T follicular helper cell (primary cell): ENCODE data around the gene LSM3.

Experiments
- DNase-seq: peaks from one replicate; pipeline ENCODE4 v3.0.0-alpha.2; 2020; ENCODE audit warnings: low read depth

The LSM3 gene

GRCh38 chr3:14241716-14242115 lies 63.1 kb downstream of the LSM3 start:
- no peak for DNase-seq

DNA sequence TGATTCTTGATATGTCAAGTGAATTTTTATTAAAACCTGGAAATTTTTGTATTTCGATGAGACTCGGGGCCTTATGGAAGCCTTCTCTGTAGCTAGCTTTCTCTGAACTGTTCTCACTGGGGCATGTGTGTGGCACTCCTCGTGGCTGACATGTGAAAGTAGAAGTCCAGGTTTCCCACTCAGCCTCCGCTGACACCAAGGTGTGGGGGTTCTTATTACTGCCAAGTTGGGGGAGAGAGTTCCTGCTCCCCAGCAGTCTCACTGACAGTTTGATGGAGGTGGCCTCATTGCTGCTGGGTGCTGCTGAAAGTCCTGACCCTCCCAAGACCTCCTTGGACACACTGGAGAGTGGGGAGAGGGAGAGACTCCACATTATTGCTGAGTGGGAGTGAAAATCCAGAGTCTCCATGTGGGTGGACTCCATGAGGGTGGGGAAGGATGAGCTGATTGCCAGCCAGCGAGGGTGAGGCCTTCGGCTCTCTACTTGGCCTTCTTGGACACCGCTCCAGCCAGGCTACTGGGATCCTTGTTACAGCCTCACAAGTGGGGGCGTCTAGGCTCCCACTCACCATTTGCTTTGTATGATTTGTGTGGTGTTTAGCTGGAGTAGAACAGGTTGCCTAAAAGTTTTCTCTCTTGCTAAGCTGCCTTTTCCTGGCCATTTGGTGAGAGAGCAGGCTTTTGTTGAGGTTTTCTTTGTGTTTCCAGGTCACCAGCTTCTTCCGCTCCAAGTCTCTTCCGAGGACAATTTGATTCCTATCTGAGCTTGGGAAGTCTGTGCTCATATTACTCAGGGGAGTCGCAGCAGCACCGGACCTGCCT lies 64.1 kb downstream of the LSM3 start:
- DNase-seq, result no peak

GRCh38 chr3:14243782-14244181 lies 65.2 kb downstream of the LSM3 start:
- DNase-seq, result no peak

DNA sequence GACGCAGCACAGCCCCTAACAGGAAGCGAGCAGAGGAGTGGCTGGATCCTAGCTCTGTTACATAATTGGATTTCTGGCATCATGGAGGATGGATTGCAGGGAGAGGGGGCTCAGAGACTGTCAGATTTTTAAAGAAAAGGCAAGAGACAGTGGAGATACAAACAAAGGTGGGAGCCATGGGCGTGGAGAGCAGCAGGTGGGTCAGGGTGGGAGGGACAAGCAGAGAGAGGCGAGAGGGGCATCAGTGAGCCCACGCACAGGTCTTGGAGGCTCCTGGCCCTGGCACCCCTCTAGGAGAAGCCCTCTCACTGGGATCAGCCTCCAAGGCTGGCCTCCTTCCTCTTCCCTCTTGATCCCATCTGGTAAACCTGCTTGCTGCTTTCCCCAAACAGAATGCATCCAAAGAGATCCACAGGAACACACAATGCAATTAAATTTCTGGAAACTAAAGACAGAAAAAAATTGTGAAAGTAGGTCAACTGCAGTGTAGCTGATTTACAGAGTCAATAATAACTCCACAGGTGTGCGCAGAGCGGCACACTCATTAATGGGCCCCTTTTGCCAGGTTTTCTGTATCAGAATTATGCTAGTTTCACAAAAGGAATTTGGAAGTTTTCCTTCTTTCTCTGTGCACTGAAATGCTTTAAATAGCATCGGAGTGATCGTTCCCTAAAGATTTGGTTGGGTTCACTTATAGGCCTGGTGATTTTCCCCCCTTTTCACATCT lies 66.1 kb downstream of the LSM3 start:
- DNase-seq, result no peak

- DNase-seq, result no peak
Observed at GRCh38 chr3:14245248-14245639, 66.6 kb downstream of the LSM3 start.

DNA sequence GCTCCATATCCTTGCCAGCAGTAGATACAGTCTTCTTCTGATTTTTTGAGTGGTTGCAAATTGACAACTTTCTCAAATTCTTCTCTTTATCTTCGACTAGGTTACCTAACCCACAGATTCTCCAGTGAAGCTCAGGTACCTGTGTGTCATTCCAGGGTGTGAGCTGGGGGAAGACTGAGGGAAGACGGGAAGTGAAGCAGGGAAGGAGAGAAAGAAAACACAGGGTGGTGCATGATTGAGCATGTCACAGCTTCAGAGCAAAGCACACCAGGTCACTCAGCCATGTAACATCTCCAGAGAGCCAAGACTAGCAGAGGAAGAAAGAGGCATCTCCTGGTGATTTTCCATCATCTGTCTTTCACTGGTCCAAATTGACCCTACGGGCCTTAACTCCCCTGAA lies 67.2 kb downstream of the LSM3 start:
- no peak for DNase-seq

GRCh38 chr3:14246414-14246813 lies 67.8 kb downstream of the LSM3 start:
- no peak for DNase-seq

DNA sequence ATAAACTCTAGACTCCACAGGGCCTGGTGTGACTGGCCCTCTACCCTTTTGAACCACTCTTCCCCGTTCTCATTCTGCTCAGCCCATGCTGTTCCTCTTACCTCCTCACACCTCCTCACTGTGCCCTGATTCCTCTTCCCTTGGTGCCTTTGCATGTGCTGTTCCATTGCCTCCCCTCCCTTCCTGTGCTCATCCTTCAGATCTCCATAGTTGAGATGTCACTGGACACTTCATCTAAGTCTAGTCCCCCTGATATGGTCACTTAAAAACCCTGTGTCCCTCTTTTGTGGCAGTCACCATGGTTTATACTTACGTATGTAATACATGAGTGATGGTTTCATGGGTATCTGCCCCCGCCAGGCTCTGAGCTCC lies 69.8 kb downstream of the LSM3 start:
- DNase-seq, result no peak

GRCh38 chr3:14248849-14249523 lies 70.4 kb downstream of the LSM3 start:
- no peak for DNase-seq
